Ascending aorta (tissue), 2 donors: ENCODE measurements around the gene TRIP6. TPM values are rescaled to one million over a fixed set of nuclear protein-coding genes. Genes with fewer than 3 reads are reported as not detected.

Source experiments
- DNase-seq, 2 donors: peaks; one replicate each; pipeline ENCODE4 v3.0.0-alpha.2; 2019; ENCODE audit warnings: low spot score in 2 of 2
- H3K27ac ChIP-seq, 2 donors: fragments of 200-600 bp; sonication (generic); one replicate each; pipeline ENCODE4 v1.5.1; 2016 to 2017; ENCODE audit warnings: mild to moderate bottlenecking in 1 of 2
- H3K27me3 ChIP-seq: fragments of 200-600 bp; sonication (generic); one replicate; pipeline ENCODE4 v1.5.1; 2017
- H3K36me3 ChIP-seq, 2 donors: fragments of 200-600 bp; sonication (generic); one replicate each; pipeline ENCODE4 v1.5.1; 2016
- H3K4me1 ChIP-seq, 2 donors: fragments of 200-600 bp; sonication (generic); one replicate each; pipeline ENCODE4 v1.5.1; 2016 to 2017; ENCODE audit warnings: mild to moderate bottlenecking in 1 of 2
- H3K4me3 ChIP-seq, 2 donors: fragments of 200-600 bp; sonication (generic); one replicate each; pipeline ENCODE4 v1.5.1; 2016 to 2017; ENCODE audit warnings: mild to moderate bottlenecking in 1 of 2
- H3K9me3 ChIP-seq, 2 donors: fragments of 200-600 bp; sonication (generic); one replicate each; pipeline ENCODE4 v1.5.1; 2016
- intact Hi-C: fragments of 100-400 bp; cut with DNase I; formaldehyde crosslinking; loops from one replicate; pipeline ENCODE4 v1.15.1; 2023
- total RNA-seq: library from RNA; depleted of rRNA; stranded (reverse); fragments of >200 nt; gene quantifications from one replicate; pipeline ENCODE4 v1.1.0, GENCODE V29; 2016
- TF ChIP-seq, protein P1 (sequence below), 3 experiments: fragments of 200-600 bp in 2 of 3; fragments of 450-650 bp in 1 of 3; sonication (generic) in 2 of 3; IDR thresholded peaks; one replicate each; pipeline ENCODE4 v1.5.1; 2016 to 2019; ENCODE audit warnings: antibody characterized with exemption in 3 of 3, mild to moderate bottlenecking in 1 of 3, moderate library complexity in 1 of 3

TRIP6 gene
- total RNA-seq, 1 donor from 2014 or later: 221 TPM

DNA sequence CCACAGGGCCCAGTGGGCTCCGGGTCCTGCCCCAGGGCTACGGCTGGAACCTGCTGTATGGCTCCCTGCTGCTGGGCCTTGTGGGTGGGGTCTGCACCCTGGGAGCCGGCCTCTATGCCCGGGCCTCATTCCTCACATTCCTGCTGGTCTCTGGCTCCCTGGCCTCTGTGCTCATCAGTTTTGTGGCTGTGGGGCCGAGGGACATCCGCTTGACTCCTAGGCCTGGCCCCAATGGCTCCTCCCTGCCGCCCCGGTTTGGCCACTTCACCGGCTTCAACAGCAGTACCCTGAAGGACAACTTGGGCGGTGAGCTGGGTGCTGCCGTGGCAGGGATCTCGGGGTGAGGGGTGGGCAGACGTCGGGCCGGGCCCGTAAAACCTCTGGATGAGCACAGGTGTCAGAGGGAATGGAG lies 10.3 kb upstream of the TRIP6 start:
- intact Hi-C loops: loop anchor here (10.0 kb wide), 1 partner anchor 312 kb away; no protein-coding TSS in a partner anchor
- Histone ChIP-seq H3K4me3 (no peak overlapping the region), H3K9me3 (no peaks in the 10 kb centered on the region), H3K36me3 (peaks cover 21 to 24% of the 10 kb centered on the region in 2 donors), H3K27ac (no peak overlapping the region), H3K4me1 (peaks cover 3 to 8% of the 10 kb centered on the region in 2 donors), H3K27me3 (no peaks in the 10 kb centered on the region)
- TF ChIP-seq, protein P1, sequence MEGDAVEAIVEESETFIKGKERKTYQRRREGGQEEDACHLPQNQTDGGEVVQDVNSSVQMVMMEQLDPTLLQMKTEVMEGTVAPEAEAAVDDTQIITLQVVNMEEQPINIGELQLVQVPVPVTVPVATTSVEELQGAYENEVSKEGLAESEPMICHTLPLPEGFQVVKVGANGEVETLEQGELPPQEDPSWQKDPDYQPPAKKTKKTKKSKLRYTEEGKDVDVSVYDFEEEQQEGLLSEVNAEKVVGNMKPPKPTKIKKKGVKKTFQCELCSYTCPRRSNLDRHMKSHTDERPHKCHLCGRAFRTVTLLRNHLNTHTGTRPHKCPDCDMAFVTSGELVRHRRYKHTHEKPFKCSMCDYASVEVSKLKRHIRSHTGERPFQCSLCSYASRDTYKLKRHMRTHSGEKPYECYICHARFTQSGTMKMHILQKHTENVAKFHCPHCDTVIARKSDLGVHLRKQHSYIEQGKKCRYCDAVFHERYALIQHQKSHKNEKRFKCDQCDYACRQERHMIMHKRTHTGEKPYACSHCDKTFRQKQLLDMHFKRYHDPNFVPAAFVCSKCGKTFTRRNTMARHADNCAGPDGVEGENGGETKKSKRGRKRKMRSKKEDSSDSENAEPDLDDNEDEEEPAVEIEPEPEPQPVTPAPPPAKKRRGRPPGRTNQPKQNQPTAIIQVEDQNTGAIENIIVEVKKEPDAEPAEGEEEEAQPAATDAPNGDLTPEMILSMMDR (IDR thresholded peaks at IDR 0.05): no peak
- no peak for DNase-seq

DNA sequence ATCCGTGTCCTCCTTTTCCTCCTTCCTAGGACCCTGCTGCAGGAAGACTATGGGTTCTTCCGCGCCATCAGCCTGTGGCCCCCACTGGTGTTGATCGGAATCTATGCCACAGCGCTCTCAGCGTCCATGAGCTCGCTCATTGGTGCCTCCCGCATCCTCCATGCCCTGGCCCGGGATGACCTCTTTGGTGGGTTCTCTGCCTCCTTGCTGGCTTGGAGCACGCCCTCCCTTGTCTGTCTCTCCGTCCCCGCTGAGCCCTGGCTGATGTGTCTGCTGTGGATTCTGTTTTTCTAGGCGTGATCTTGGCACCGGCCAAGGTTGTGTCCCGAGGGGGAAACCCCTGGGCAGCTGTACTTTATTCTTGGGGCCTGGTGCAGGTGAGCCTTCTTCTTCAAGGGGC lies 7.3 kb upstream of the TRIP6 start:
- Histone ChIP-seq H3K4me1 (no peaks in the 10 kb centered on the region), H3K4me3 (no peak overlapping the region), H3K9me3 (no peaks in the 10 kb centered on the region), H3K27me3 (no peaks in the 10 kb centered on the region), H3K36me3 (peaks cover 21 to 24% of the 10 kb centered on the region in 2 donors), H3K27ac (no peak overlapping the region)
- no peak for DNase-seq
- TF ChIP-seq, protein P1 (IDR thresholded peaks at IDR 0.05): no peak
- intact Hi-C loops: loop anchor here (10.0 kb wide), 1 partner anchor 315 kb away; no protein-coding TSS in a partner anchor

DNA sequence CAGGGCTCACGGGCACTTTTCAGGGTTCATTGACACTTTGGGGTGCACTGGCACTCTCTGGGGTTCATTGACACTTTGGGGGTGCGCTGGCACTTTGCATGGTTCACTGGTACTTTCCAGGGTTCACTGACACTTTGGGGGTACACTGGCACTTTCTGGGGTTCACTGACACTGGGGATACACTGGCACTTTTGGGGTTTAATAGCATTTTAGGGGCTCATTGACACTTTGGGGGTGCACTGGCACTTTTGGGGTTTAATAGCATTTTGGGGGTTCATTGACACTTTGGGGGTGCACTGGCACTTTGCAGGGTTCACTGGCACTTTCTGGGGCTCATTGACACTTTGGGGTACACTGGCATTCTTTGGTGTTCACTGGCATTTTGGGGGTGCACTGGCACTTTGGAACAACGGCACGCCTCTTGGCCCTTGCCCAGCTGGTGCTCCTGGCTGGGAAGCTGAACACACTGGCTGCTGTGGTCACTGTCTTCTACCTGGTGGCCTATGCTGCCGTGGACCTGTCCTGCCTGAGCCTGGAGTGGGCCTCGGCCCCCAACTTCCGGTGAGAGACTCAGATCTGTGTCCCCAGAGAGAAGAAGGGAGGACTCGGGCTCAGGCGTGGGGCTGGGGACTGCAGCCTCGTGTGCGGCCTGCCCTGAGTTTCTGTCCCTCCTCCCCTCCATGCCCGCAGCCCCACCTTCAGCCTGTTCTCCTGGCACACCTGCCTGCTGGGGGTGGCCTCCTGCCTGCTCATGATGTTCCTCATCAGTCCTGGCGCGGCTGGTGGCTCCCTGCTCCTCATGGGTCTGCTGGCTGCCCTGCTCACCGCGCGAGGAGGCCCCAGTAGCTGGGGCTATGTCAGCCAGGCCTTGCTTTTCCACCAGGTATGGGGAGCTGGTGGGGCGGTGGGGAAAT lies 6.2 kb upstream of the TRIP6 start:
- H3K27me3 ChIP-seq: no peaks in the 10 kb centered on the region
- peaks cover 21 to 24% of the 10 kb centered on the region in 2 donors for H3K36me3 ChIP-seq
- H3K4me3 ChIP-seq: no peak overlapping the region
- H3K4me1 ChIP-seq: peaks cover under 1 to 3% of the 10 kb centered on the region in 2 donors
- H3K27ac ChIP-seq: no peak overlapping the region
- no peak for DNase-seq
- intact Hi-C loops: no loop called here
- TF ChIP-seq, protein P1 (IDR thresholded peaks at IDR 0.05): no peak
- H3K9me3 ChIP-seq: no peaks in the 10 kb centered on the region

DNA sequence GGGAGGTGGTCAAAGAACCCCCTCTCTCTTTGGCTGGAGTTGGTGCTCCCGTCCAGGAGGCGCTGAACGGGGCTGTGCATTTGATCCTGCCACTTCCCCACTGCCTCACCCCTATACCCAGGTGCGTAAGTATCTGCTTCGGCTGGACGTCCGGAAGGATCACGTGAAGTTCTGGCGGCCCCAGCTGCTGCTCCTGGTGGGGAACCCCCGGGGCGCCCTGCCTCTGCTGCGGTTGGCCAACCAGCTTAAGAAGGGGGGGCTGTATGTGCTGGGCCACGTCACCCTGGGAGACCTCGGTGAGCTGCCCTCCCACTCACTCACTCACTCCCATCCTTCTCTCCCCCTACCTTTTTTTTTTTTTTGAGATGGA lies 5.6 kb upstream of the TRIP6 start:
- peaks cover 5 to 9% of the 10 kb centered on the region in 2 donors for H3K4me1 ChIP-seq
- DNase-seq: no peak
- intact Hi-C loops: no loop called here
- H3K36me3 ChIP-seq: peaks cover 21 to 24% of the 10 kb centered on the region in 2 donors
- H3K27ac ChIP-seq: no peak overlapping the region
- TF ChIP-seq, protein P1 (IDR thresholded peaks at IDR 0.05): no peak
- H3K27me3 ChIP-seq: no peaks in the 10 kb centered on the region
- H3K9me3 ChIP-seq: no peaks in the 10 kb centered on the region
- H3K4me3 ChIP-seq: no peak overlapping the region

DNA sequence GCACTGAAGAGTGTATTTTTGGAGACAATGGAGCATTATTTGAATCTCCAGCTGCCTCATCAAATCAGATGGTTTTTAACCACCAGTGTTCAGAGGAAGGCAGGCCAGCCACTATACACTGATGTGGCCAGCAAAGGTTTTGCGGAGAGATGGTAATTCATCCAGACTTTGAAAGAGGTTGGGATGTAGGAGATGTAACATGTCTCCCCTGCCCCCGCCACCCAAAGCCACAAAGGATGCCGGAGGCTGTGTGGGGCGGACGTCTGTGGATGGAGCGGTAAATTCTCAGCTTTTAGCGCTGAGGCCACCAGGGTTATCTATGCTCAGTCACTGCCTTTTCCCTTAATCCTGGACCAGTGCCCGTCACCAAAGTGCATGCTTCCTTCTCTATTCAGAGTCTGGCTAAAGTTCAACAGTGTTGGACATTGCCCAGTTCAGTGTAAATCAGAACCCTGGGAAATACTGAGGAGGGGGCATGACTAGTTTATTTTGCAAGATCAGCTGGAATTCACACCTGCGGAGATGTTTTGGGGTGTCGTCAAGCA lies 3.7 kb upstream of the TRIP6 start:
- TF ChIP-seq, protein P1 (IDR thresholded peaks at IDR 0.05): no peak
- no peak overlapping the region for H3K27ac ChIP-seq
- intact Hi-C loops: no loop called here

More for the DNA sequence above, 3.7 kb upstream of the TRIP6 start:
- Histone ChIP-seq H3K4me1 (peaks cover 9 to 15% of the 10 kb centered on the region in 2 donors), H3K4me3 (no peak overlapping the region), H3K9me3 (no peaks in the 10 kb centered on the region), H3K27me3 (no peaks in the 10 kb centered on the region), H3K36me3 (peaks cover 15 to 20% of the 10 kb centered on the region in 2 donors)
- no peak for DNase-seq
